ENCODE measurements around the gene ELFN1. TPM values are rescaled to one million over a fixed set of nuclear protein-coding genes. Genes with fewer than 3 reads are reported as not detected.

Gene ELFN1
- total RNA-seq, 1 donor from 2014 or later: 19.7 TPM

DNA sequence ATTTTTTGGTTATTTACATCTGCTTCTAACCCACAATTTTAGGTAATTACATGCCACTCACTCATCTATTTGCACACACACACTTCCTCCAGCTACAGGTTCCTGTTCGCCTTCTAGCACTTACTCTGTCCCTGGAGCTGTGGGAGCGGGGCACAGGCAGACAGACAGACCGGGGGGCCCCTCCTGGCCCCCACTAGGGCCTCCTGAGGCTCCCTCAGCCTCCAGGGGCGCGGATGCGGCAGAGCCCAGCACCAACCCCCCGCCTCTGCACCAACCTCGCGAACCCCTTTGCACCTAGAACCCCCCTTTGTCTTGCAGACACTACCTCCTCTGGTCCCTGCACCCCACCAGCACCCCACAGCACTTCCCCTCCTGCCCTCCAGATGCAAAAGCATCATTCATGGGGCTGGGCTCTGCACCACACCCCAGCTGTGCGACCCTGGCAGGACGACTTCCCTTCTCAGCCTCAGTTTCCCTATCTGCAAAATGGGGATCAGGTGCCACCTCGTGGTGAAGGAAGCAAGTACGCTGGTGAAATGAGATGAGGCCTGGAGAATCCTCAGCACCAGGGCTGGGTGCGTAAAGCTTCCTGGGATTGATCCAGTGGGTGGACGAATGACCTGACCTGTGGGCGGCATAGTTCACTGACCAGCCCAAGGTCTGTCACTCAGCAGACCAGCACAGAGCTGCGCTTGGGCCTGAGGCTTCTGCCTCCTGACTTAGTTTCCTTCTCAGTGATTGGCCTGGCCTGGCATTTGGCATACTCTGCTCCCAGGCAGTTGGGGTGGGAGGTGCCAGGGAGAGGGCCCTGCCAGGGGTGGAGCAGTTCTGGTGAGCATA lies 37.9 kb downstream of the ELFN1 start:
- no peaks in the 10 kb centered on the region for H3K4me1 ChIP-seq (ENCODE audit: insufficient read depth, low read length)
- FAIRE-seq: no peak
- no peaks in the 10 kb centered on the region for H3K9me3 Mint-ChIP-seq (ENCODE audit: unreplicated experiment)
- no peaks in the 10 kb centered on the region for H3K4me1 Mint-ChIP-seq (ENCODE audit: low read depth, unreplicated experiment)
- peaks cover 27% of the 10 kb centered on the region for H3K36me3 Mint-ChIP-seq (ENCODE audit: low read depth, unreplicated experiment)
- no peaks in the 10 kb centered on the region for H3K36me3 ChIP-seq (ENCODE audit: insufficient read depth, low read length)
- peaks cover 5% of the 10 kb centered on the region for H4K20me1 ChIP-seq (ENCODE audit: insufficient read depth, low read length)
- H3K4me3 Mint-ChIP-seq (ENCODE audit: unreplicated experiment): no peak overlapping the region
- no peak for DNase-seq (ENCODE audit: low read depth)
- no peaks in the 10 kb centered on the region for H3K27me3 ChIP-seq (ENCODE audit: insufficient read depth, low read length)
- TF ChIP-seq EZH2 (IDR thresholded peaks at IDR 0.05; ENCODE audit: insufficient read depth, low read length): no peak
- TF ChIP-seq, protein P1, sequence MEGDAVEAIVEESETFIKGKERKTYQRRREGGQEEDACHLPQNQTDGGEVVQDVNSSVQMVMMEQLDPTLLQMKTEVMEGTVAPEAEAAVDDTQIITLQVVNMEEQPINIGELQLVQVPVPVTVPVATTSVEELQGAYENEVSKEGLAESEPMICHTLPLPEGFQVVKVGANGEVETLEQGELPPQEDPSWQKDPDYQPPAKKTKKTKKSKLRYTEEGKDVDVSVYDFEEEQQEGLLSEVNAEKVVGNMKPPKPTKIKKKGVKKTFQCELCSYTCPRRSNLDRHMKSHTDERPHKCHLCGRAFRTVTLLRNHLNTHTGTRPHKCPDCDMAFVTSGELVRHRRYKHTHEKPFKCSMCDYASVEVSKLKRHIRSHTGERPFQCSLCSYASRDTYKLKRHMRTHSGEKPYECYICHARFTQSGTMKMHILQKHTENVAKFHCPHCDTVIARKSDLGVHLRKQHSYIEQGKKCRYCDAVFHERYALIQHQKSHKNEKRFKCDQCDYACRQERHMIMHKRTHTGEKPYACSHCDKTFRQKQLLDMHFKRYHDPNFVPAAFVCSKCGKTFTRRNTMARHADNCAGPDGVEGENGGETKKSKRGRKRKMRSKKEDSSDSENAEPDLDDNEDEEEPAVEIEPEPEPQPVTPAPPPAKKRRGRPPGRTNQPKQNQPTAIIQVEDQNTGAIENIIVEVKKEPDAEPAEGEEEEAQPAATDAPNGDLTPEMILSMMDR (IDR thresholded peaks at IDR 0.05; ENCODE audit: insufficient read depth, low read depth, low read length): no peak
- no peak overlapping the region for H3K9ac ChIP-seq (ENCODE audit: low read length)
- no peaks in the 10 kb centered on the region for H3K79me2 ChIP-seq (ENCODE audit: insufficient read depth, low read length)
- no peak overlapping the region for H3K4me3 ChIP-seq (ENCODE audit: insufficient read depth, low read depth, low read length)
- no peak overlapping the region for H3K4me2 ChIP-seq (ENCODE audit: low read length)
- H3K27me3 Mint-ChIP-seq (ENCODE audit: low read depth, unreplicated experiment): peaks cover 2% of the 10 kb centered on the region
- peaks cover under 1% of the 10 kb centered on the region for H3K9me3 ChIP-seq (ENCODE audit: insufficient read depth, low read depth, low read length)
- no peak overlapping the region for H3K27ac Mint-ChIP-seq (ENCODE audit: unreplicated experiment)
- no peak overlapping the region for H2AFZ ChIP-seq (ENCODE audit: low read depth, low read length)
- H3K27ac ChIP-seq (ENCODE audit: low read depth, low read length): no peak overlapping the region

DNA sequence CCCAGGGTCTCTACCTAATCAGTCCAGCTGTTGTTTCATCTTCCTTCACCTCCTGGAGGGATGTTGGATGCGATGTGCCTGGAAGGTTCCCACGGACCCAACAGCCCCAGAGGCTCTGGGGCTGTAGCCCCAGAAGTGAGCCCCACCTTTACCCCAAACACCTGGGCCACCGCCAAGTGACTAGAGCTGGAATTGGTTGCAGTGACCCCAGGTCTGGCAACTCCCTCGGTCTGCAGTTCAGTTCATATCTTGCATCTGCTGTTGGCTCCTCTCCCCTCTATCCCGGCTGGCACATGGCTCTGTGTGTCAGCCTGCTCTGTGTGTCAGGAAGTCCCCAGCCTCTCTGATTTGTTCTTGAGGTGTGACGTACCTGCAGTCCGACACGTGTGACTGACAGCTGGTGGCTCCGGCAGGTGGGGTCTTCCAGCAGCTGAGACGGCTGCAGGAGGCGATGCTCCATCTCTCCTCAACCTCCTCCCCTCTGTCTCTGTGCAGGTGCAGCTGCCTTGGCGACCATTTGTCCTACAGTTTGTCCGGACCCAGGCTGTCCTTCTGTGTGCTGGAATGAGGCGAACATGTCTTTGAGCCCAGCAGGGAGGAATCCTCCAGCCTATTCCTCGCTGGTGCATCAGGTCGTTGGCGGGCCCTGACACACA lies 38.6 kb downstream of the ELFN1 start:
- Mint-ChIP-seq H3K27me3 (ENCODE audit: low read depth, unreplicated experiment) (peaks cover 2% of the 10 kb centered on the region), H3K9me3 (ENCODE audit: unreplicated experiment) (no peaks in the 10 kb centered on the region), H3K27ac (ENCODE audit: unreplicated experiment) (no peak overlapping the region), H3K36me3 (ENCODE audit: low read depth, unreplicated experiment) (peaks cover 22% of the 10 kb centered on the region), H3K4me3 (ENCODE audit: unreplicated experiment) (no peak overlapping the region), H3K4me1 (ENCODE audit: low read depth, unreplicated experiment) (no peaks in the 10 kb centered on the region)
- no peak overlapping the region for H3K9ac ChIP-seq (ENCODE audit: low read length)
- no peaks in the 10 kb centered on the region for H3K79me2 ChIP-seq (ENCODE audit: insufficient read depth, low read length)
- no peak for DNase-seq (ENCODE audit: low read depth)
- no peak overlapping the region for H3K27ac ChIP-seq (ENCODE audit: low read depth, low read length)
- H3K9me3 ChIP-seq (ENCODE audit: insufficient read depth, low read depth, low read length): no peaks in the 10 kb centered on the region
- H3K4me2 ChIP-seq (ENCODE audit: low read length): no peak overlapping the region
- no peaks in the 10 kb centered on the region for H3K27me3 ChIP-seq (ENCODE audit: insufficient read depth, low read length)
- H2AFZ ChIP-seq (ENCODE audit: low read depth, low read length): no peak overlapping the region
- H3K4me3 ChIP-seq (ENCODE audit: insufficient read depth, low read depth, low read length): no peak overlapping the region
- no peak for TF ChIP-seq EZH2 (IDR thresholded peaks at IDR 0.05; ENCODE audit: insufficient read depth, low read length)
- TF ChIP-seq, protein P1 (IDR thresholded peaks at IDR 0.05; ENCODE audit: insufficient read depth, low read depth, low read length): no peak
- H3K4me1 ChIP-seq (ENCODE audit: insufficient read depth, low read length): no peaks in the 10 kb centered on the region
- peaks cover 5% of the 10 kb centered on the region for H4K20me1 ChIP-seq (ENCODE audit: insufficient read depth, low read length)
- no peak for FAIRE-seq
- H3K36me3 ChIP-seq (ENCODE audit: insufficient read depth, low read length): no peaks in the 10 kb centered on the region

All from astrocyte (in vitro differentiated cells and primary cell).